Measurements from ENCODE around the gene G2E3.
"Not testable (repeated sequence)": the region's sequence is repeated elsewhere in the genome, so short reads cannot be mapped to it uniquely, and the experiment has no call there.

Gene G2E3

GRCh38 chr14:30573966-30574365 is 15.0 kb downstream of the G2E3 start:
- H3K4me3 ChIP-seq (ENCODE audit: low read depth, low read length): no peak overlapping the region
- TF ChIP-seq CTCF (IDR thresholded peaks at IDR 0.05; ENCODE audit: low read depth, low read length): no peak

GRCh38 chr14:30574777-30575176 is 15.8 kb downstream of the G2E3 start:
- not testable (repeated sequence) for H3K4me3 ChIP-seq (ENCODE audit: low read depth, low read length)

GRCh38 chr14:30576333-30576732 is 17.4 kb downstream of the G2E3 start:
- H3K4me3 ChIP-seq (ENCODE audit: low read depth, low read length): not testable (repeated sequence)

GRCh38 chr14:30580616-30581282 is 21.8 kb downstream of the G2E3 start:
- no peak for TF ChIP-seq CTCF (IDR thresholded peaks at IDR 0.05; ENCODE audit: low read depth, low read length)
- H3K4me3 ChIP-seq (ENCODE audit: low read depth, low read length): no peak overlapping the region

- H3K4me3 ChIP-seq (ENCODE audit: low read depth, low read length): no peak overlapping the region
- TF ChIP-seq CTCF (IDR thresholded peaks at IDR 0.05; ENCODE audit: low read depth, low read length): no peak
Observed at GRCh38 chr14:30581283-30581625, 22.3 kb downstream of the G2E3 start.

GRCh38 chr14:30582376-30582775 is 23.4 kb downstream of the G2E3 start:
- TF ChIP-seq CTCF (IDR thresholded peaks at IDR 0.05; ENCODE audit: low read depth, low read length): no peak
- H3K4me3 ChIP-seq (ENCODE audit: low read depth, low read length): no peak overlapping the region

- no peak overlapping the region for H3K4me3 ChIP-seq (ENCODE audit: low read depth, low read length)
- TF ChIP-seq CTCF (IDR thresholded peaks at IDR 0.05; ENCODE audit: low read depth, low read length): no peak
Observed at GRCh38 chr14:30584058-30584630, 25.2 kb downstream of the G2E3 start.

GRCh38 chr14:30585204-30585603 is 26.2 kb downstream of the G2E3 start:
- no peak overlapping the region for H3K4me3 ChIP-seq (ENCODE audit: low read depth, low read length)
- TF ChIP-seq CTCF (IDR thresholded peaks at IDR 0.05; ENCODE audit: low read depth, low read length): no peak
